ENCODE data around the gene USP48. TPM values are rescaled to one million over a fixed set of nuclear protein-coding genes. Genes with fewer than 3 reads are reported as not detected.

USP48 gene
- polyA plus RNA-seq, 2 donors = 14.4 to 18.4 TPM

- H3K4me3 ChIP-seq (ENCODE audit: low read depth in 1 of 2, low read length in 2 of 2) = no peak overlapping the region
- no peak overlapping the region for H3K27ac ChIP-seq (ENCODE audit: low read depth in 2 of 2, low read length in 1 of 2)
- H3K9me3 ChIP-seq (ENCODE audit: control insufficient read depth in 2 of 2, insufficient read depth in 1 of 2, low read depth in 1 of 2, low read length in 1 of 2) = no peaks in the 10 kb centered on the region
- 93 to 96% methylated on average over 7 of the region's 7 CpGs for WGBS, 2 donors
- H3K27me3 ChIP-seq (ENCODE audit: control insufficient read depth in 1 of 2, insufficient read depth in 2 of 2, low read length in 2 of 2) = no peaks in the 10 kb centered on the region
- no peaks in the 10 kb centered on the region for H3K4me1 ChIP-seq (ENCODE audit: control insufficient read depth in 2 of 2, insufficient read depth in 2 of 2, low read length in 1 of 2)
- peaks cover 0 to 45% of the 10 kb centered on the region in 2 donors for H3K36me3 ChIP-seq (ENCODE audit: control insufficient read depth in 2 of 2, insufficient read depth in 2 of 2, low read length in 1 of 2)
Measured at GRCh38 chr1:21825393-21825792, 42.4 kb upstream of the USP48 start.

GRCh38 chr1:21824926-21825325 is 42.0 kb upstream of the USP48 start:
- Histone ChIP-seq H3K27me3 (ENCODE audit: control insufficient read depth in 1 of 2, insufficient read depth in 2 of 2, low read length in 2 of 2) (no peaks in the 10 kb centered on the region), H3K9me3 (ENCODE audit: control insufficient read depth in 2 of 2, insufficient read depth in 1 of 2, low read depth in 1 of 2, low read length in 1 of 2) (no peaks in the 10 kb centered on the region), H3K4me1 (ENCODE audit: control insufficient read depth in 2 of 2, insufficient read depth in 2 of 2, low read length in 1 of 2) (no peaks in the 10 kb centered on the region), H3K4me3 (ENCODE audit: low read depth in 1 of 2, low read length in 2 of 2) (no peak overlapping the region), H3K27ac (ENCODE audit: low read depth in 2 of 2, low read length in 1 of 2) (no peak overlapping the region), H3K36me3 (ENCODE audit: control insufficient read depth in 2 of 2, insufficient read depth in 2 of 2, low read length in 1 of 2) (peaks cover 0 to 42% of the 10 kb centered on the region in 2 donors)
- 84 to 98% methylated on average over 2 of the region's 2 CpGs for WGBS, 2 donors

GRCh38 chr1:21823980-21824702 is 41.2 kb upstream of the USP48 start:
- H3K4me3 ChIP-seq (ENCODE audit: low read depth in 1 of 2, low read length in 2 of 2) = no peak overlapping the region
- H3K9me3 ChIP-seq (ENCODE audit: control insufficient read depth in 2 of 2, insufficient read depth in 1 of 2, low read depth in 1 of 2, low read length in 1 of 2) = no peaks in the 10 kb centered on the region
- H3K36me3 ChIP-seq (ENCODE audit: control insufficient read depth in 2 of 2, insufficient read depth in 2 of 2, low read length in 1 of 2) = peaks cover 0 to 34% of the 10 kb centered on the region in 2 donors
- H3K4me1 ChIP-seq (ENCODE audit: control insufficient read depth in 2 of 2, insufficient read depth in 2 of 2, low read length in 1 of 2) = no peaks in the 10 kb centered on the region
- H3K27ac ChIP-seq (ENCODE audit: low read depth in 2 of 2, low read length in 1 of 2) = no peak overlapping the region
- H3K27me3 ChIP-seq (ENCODE audit: control insufficient read depth in 1 of 2, insufficient read depth in 2 of 2, low read length in 2 of 2) = no peaks in the 10 kb centered on the region
- 88 to 89% methylated on average over 22 of the region's 22 CpGs for WGBS, 2 donors

- 82 to 84% methylated on average over 43 to 44 of the region's 44 CpGs for WGBS, 2 donors
- peaks cover 0 to 26% of the 10 kb centered on the region in 2 donors for H3K36me3 ChIP-seq (ENCODE audit: control insufficient read depth in 2 of 2, insufficient read depth in 2 of 2, low read length in 1 of 2)
Measured at GRCh38 chr1:21823206-21823979, 40.4 kb upstream of the USP48 start.

GRCh38 chr1:21822349-21822748 is 39.4 kb upstream of the USP48 start:
- H3K4me1 ChIP-seq (ENCODE audit: control insufficient read depth in 2 of 2, insufficient read depth in 2 of 2, low read length in 1 of 2) = no peaks in the 10 kb centered on the region
- no peaks in the 10 kb centered on the region for H3K9me3 ChIP-seq (ENCODE audit: control insufficient read depth in 2 of 2, insufficient read depth in 1 of 2, low read depth in 1 of 2, low read length in 1 of 2)
- no peak overlapping the region for H3K27ac ChIP-seq (ENCODE audit: low read depth in 2 of 2, low read length in 1 of 2)
- H3K27me3 ChIP-seq (ENCODE audit: control insufficient read depth in 1 of 2, insufficient read depth in 2 of 2, low read length in 2 of 2) = no peaks in the 10 kb centered on the region
- H3K36me3 ChIP-seq (ENCODE audit: control insufficient read depth in 2 of 2, insufficient read depth in 2 of 2, low read length in 1 of 2) = peaks cover 0 to 20% of the 10 kb centered on the region in 2 donors
- WGBS, 2 donors = 58 to 60% methylated on average over 9 of the region's 9 CpGs
- no peak overlapping the region for H3K4me3 ChIP-seq (ENCODE audit: low read depth in 1 of 2, low read length in 2 of 2)

More at GRCh38 chr1:21823206-21823979, 40.4 kb upstream of the USP48 start:
- Histone ChIP-seq H3K27ac (ENCODE audit: low read depth in 2 of 2, low read length in 1 of 2) (no peak overlapping the region), H3K4me1 (ENCODE audit: control insufficient read depth in 2 of 2, insufficient read depth in 2 of 2, low read length in 1 of 2) (no peaks in the 10 kb centered on the region), H3K4me3 (ENCODE audit: low read depth in 1 of 2, low read length in 2 of 2) (no peak overlapping the region), H3K9me3 (ENCODE audit: control insufficient read depth in 2 of 2, insufficient read depth in 1 of 2, low read depth in 1 of 2, low read length in 1 of 2) (no peaks in the 10 kb centered on the region), H3K27me3 (ENCODE audit: control insufficient read depth in 1 of 2, insufficient read depth in 2 of 2, low read length in 2 of 2) (no peaks in the 10 kb centered on the region)

GRCh38 chr1:21821385-21822019 is 38.6 kb upstream of the USP48 start:
- Histone ChIP-seq H3K27me3 (ENCODE audit: control insufficient read depth in 1 of 2, insufficient read depth in 2 of 2, low read length in 2 of 2) (no peaks in the 10 kb centered on the region), H3K27ac (ENCODE audit: low read depth in 2 of 2, low read length in 1 of 2) (no peak overlapping the region), H3K36me3 (ENCODE audit: control insufficient read depth in 2 of 2, insufficient read depth in 2 of 2, low read length in 1 of 2) (peaks cover 0 to 20% of the 10 kb centered on the region in 2 donors), H3K4me3 (ENCODE audit: low read depth in 1 of 2, low read length in 2 of 2) (no peak overlapping the region), H3K9me3 (ENCODE audit: control insufficient read depth in 2 of 2, insufficient read depth in 1 of 2, low read depth in 1 of 2, low read length in 1 of 2) (no peaks in the 10 kb centered on the region), H3K4me1 (ENCODE audit: control insufficient read depth in 2 of 2, insufficient read depth in 2 of 2, low read length in 1 of 2) (no peaks in the 10 kb centered on the region)
- 89 to 92% methylated on average over 11 of the region's 11 CpGs for WGBS, 2 donors

GRCh38 chr1:21820597-21821232 is 37.8 kb upstream of the USP48 start:
- Histone ChIP-seq H3K36me3 (ENCODE audit: control insufficient read depth in 2 of 2, insufficient read depth in 2 of 2, low read length in 1 of 2) (peaks cover 0 to 20% of the 10 kb centered on the region in 2 donors), H3K4me3 (ENCODE audit: low read depth in 1 of 2, low read length in 2 of 2) (no peak overlapping the region)
- 92 to 95% methylated on average over 9 of the region's 9 CpGs for WGBS, 2 donors

GRCh38 chr1:21818656-21819055 is 35.7 kb upstream of the USP48 start:
- WGBS, 2 donors = 30 to 31% methylated on average over 8 to 10 of the region's 10 CpGs
- no peaks in the 10 kb centered on the region for H3K27me3 ChIP-seq (ENCODE audit: control insufficient read depth in 1 of 2, insufficient read depth in 2 of 2, low read length in 2 of 2)
- peaks cover 5% of the 10 kb centered on the region in 2 donors for H3K4me1 ChIP-seq (ENCODE audit: control insufficient read depth in 2 of 2, insufficient read depth in 2 of 2, low read length in 1 of 2)
- H3K36me3 ChIP-seq (ENCODE audit: control insufficient read depth in 2 of 2, insufficient read depth in 2 of 2, low read length in 1 of 2) = peaks cover 0 to 8% of the 10 kb centered on the region in 2 donors
- H3K27ac ChIP-seq (ENCODE audit: low read depth in 2 of 2, low read length in 1 of 2) = no peak overlapping the region
- no peak overlapping the region for H3K4me3 ChIP-seq (ENCODE audit: low read depth in 1 of 2, low read length in 2 of 2)
- no peaks in the 10 kb centered on the region for H3K9me3 ChIP-seq (ENCODE audit: control insufficient read depth in 2 of 2, insufficient read depth in 1 of 2, low read depth in 1 of 2, low read length in 1 of 2)

More at GRCh38 chr1:21820597-21821232, 37.8 kb upstream of the USP48 start:
- Histone ChIP-seq H3K9me3 (ENCODE audit: control insufficient read depth in 2 of 2, insufficient read depth in 1 of 2, low read depth in 1 of 2, low read length in 1 of 2) (no peaks in the 10 kb centered on the region), H3K27me3 (ENCODE audit: control insufficient read depth in 1 of 2, insufficient read depth in 2 of 2, low read length in 2 of 2) (no peaks in the 10 kb centered on the region), H3K4me1 (ENCODE audit: control insufficient read depth in 2 of 2, insufficient read depth in 2 of 2, low read length in 1 of 2) (no peaks in the 10 kb centered on the region), H3K27ac (ENCODE audit: low read depth in 2 of 2, low read length in 1 of 2) (no peak overlapping the region)

GRCh38 chr1:21816602-21817302 is 33.8 kb upstream of the USP48 start:
- H3K4me3 ChIP-seq (ENCODE audit: low read depth in 1 of 2, low read length in 2 of 2) = no peak overlapping the region
- H3K27me3 ChIP-seq (ENCODE audit: control insufficient read depth in 1 of 2, insufficient read depth in 2 of 2, low read length in 2 of 2) = no peaks in the 10 kb centered on the region
- whole genome bisulfite sequencing, 2 donors = 72 to 83% methylated on average over 8 of the region's 8 CpGs
- no peak overlapping the region for H3K27ac ChIP-seq (ENCODE audit: low read depth in 2 of 2, low read length in 1 of 2)
- H3K36me3 ChIP-seq (ENCODE audit: control insufficient read depth in 2 of 2, insufficient read depth in 2 of 2, low read length in 1 of 2) = peaks cover 0 to 2% of the 10 kb centered on the region in 2 donors
- peaks cover 5% of the 10 kb centered on the region in 2 donors for H3K4me1 ChIP-seq (ENCODE audit: control insufficient read depth in 2 of 2, insufficient read depth in 2 of 2, low read length in 1 of 2)
- H3K9me3 ChIP-seq (ENCODE audit: control insufficient read depth in 2 of 2, insufficient read depth in 1 of 2, low read depth in 1 of 2, low read length in 1 of 2) = no peaks in the 10 kb centered on the region
